Activated B cell treated with CpG ODN at 0.5 μM for 24 hours (primary cell): Measurements from ENCODE around the gene TF. TPM values are rescaled to one million over a fixed set of nuclear protein-coding genes. Genes with fewer than 3 reads are reported as not detected.

Experiments
- ATAC-seq: fragments of 200-7000 bp; cut with Tn5 transposase; one replicate; pipeline ENCODE4 v1.10.0; 2021; ENCODE audit warnings: low read depth, mild to moderate bottlenecking, moderate library complexity
- CTCF ChIA-PET: fragments of 350-600 bp; sonication (Branson Sonifier 250); formaldehyde crosslinking; loops from one replicate; lab custom pipeline; 2021; ENCODE audit warnings: antibody characterized with exemption; lab: Charles Lee
- POLR2A ChIA-PET: fragments of 350-600 bp; sonication (Branson Sonifier 250); formaldehyde crosslinking; loops from one replicate; lab custom pipeline; 2021; ENCODE audit warnings: antibody characterized with exemption; lab: Charles Lee
- DNase-seq: peaks from one replicate; pipeline ENCODE4 v3.0.0; 2022
- H3K27ac Mint-ChIP-seq: one replicate; pipeline ENCODE4 v1.8.0; 2020; ENCODE audit warnings: mixed read lengths
- H3K27me3 Mint-ChIP-seq: one replicate; pipeline ENCODE4 v1.8.0; 2021; ENCODE audit warnings: mixed read lengths
- H3K36me3 Mint-ChIP-seq: one replicate; pipeline ENCODE4 v1.8.0; 2021; ENCODE audit warnings: low read depth, mixed read lengths
- H3K4me1 Mint-ChIP-seq: one replicate; pipeline ENCODE4 v1.8.0; 2021; ENCODE audit warnings: mixed read lengths
- H3K4me3 Mint-ChIP-seq: one replicate; pipeline ENCODE4 v1.8.0; 2020; ENCODE audit warnings: mild to moderate bottlenecking, mixed read lengths
- H3K9me3 Mint-ChIP-seq: one replicate; pipeline ENCODE4 v1.8.0; 2020; ENCODE audit warnings: mixed read lengths
- intact Hi-C: fragments of 100-400 bp; cut with micrococcal nuclease; formaldehyde crosslinking; loops from one replicate; pipeline ENCODE4 v1.15.1; 2024
- total RNA-seq: library from RNA; stranded (reverse); gene quantifications from 2 replicates; pipeline ENCODE4 v1.2.3, GENCODE V29; 2022
- TF ChIP-seq, protein P1 (sequence below): fragments of 200-600 bp; IDR thresholded peaks from one replicate; pipeline ENCODE4 v1.8.0; 2022; ENCODE audit warnings: antibody characterized with exemption, mild to moderate bottlenecking

Gene TF
- total RNA-seq, 1 donor from 2014 or later = 0.29 TPM

- ChIA-PET CTCF (no interaction called here), POLR2A (no interaction called here)
- intact Hi-C loops = no loop called here
- Mint-ChIP-seq H3K36me3 (no peaks in the 10 kb centered on the region), H3K4me1 (no peaks in the 10 kb centered on the region), H3K4me3 (no peak overlapping the region), H3K9me3 (no peaks in the 10 kb centered on the region), H3K27me3 (peaks cover 22% of the 10 kb centered on the region), H3K27ac (no peak overlapping the region)
- TF ChIP-seq, protein P1, sequence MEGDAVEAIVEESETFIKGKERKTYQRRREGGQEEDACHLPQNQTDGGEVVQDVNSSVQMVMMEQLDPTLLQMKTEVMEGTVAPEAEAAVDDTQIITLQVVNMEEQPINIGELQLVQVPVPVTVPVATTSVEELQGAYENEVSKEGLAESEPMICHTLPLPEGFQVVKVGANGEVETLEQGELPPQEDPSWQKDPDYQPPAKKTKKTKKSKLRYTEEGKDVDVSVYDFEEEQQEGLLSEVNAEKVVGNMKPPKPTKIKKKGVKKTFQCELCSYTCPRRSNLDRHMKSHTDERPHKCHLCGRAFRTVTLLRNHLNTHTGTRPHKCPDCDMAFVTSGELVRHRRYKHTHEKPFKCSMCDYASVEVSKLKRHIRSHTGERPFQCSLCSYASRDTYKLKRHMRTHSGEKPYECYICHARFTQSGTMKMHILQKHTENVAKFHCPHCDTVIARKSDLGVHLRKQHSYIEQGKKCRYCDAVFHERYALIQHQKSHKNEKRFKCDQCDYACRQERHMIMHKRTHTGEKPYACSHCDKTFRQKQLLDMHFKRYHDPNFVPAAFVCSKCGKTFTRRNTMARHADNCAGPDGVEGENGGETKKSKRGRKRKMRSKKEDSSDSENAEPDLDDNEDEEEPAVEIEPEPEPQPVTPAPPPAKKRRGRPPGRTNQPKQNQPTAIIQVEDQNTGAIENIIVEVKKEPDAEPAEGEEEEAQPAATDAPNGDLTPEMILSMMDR = no peak
- ATAC-seq (no peak), DNase-seq (no peak)
Observed at GRCh38 chr3:133781570-133781969, 35.4 kb downstream of the TF start.

DNA sequence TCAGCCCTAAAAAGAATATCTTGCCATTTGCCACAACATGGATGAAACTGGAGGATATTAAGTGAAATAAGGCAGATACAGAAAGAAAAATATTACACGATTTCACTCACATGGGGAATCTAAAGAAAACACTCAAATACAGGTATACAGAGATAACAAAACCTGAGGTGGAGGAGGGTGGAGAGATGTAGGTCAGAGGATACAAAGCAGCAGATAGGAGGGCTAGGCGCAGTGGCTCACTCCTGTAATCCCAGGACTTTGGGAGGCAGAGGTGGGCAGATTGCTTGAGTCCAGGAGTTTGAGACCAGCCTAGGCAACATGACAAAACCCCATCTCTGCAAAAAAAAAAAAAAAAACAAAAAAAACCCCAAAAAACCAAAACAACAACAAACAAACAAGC is 36.3 kb downstream of the TF start:
- CTCF ChIA-PET = no interaction called here
- Mint-ChIP-seq H3K9me3 (no peaks in the 10 kb centered on the region), H3K4me1 (no peaks in the 10 kb centered on the region), H3K4me3 (no peak overlapping the region), H3K27ac (no peak overlapping the region), H3K27me3 (peaks cover 18% of the 10 kb centered on the region), H3K36me3 (no peaks in the 10 kb centered on the region)
- TF ChIP-seq, protein P1 = no peak
- intact Hi-C loops = no loop called here
- ATAC-seq (no peak), DNase-seq (no peak)
- POLR2A ChIA-PET = no interaction called here

GRCh38 chr3:133783762-133784161 is 37.6 kb downstream of the TF start:
- no peak for DNase-seq
- CTCF ChIA-PET = no interaction called here
- POLR2A ChIA-PET = no interaction called here

GRCh38 chr3:133788024-133788423 is 41.8 kb downstream of the TF start:
- Mint-ChIP-seq H3K27me3 (peaks cover 2% of the 10 kb centered on the region), H3K4me3 (no peak overlapping the region), H3K9me3 (peaks cover 6% of the 10 kb centered on the region), H3K36me3 (peaks cover 1% of the 10 kb centered on the region), H3K4me1 (no peaks in the 10 kb centered on the region), H3K27ac (no peak overlapping the region)
- intact Hi-C loops = no loop called here
- ATAC-seq (no peak), DNase-seq (no peak)
- ChIA-PET CTCF (no interaction called here), POLR2A (no interaction called here)
- TF ChIP-seq, protein P1 = no peak

More at GRCh38 chr3:133783762-133784161, 37.6 kb downstream of the TF start:
- TF ChIP-seq, protein P1 = no peak
- no peak for ATAC-seq
- intact Hi-C loops = no loop called here
- no peaks in the 10 kb centered on the region for H3K4me1 Mint-ChIP-seq
- H3K4me3 Mint-ChIP-seq = no peak overlapping the region
- no peaks in the 10 kb centered on the region for H3K36me3 Mint-ChIP-seq
- H3K27me3 Mint-ChIP-seq = peaks cover 17% of the 10 kb centered on the region
- H3K9me3 Mint-ChIP-seq = no peaks in the 10 kb centered on the region
- H3K27ac Mint-ChIP-seq = no peak overlapping the region

DNA sequence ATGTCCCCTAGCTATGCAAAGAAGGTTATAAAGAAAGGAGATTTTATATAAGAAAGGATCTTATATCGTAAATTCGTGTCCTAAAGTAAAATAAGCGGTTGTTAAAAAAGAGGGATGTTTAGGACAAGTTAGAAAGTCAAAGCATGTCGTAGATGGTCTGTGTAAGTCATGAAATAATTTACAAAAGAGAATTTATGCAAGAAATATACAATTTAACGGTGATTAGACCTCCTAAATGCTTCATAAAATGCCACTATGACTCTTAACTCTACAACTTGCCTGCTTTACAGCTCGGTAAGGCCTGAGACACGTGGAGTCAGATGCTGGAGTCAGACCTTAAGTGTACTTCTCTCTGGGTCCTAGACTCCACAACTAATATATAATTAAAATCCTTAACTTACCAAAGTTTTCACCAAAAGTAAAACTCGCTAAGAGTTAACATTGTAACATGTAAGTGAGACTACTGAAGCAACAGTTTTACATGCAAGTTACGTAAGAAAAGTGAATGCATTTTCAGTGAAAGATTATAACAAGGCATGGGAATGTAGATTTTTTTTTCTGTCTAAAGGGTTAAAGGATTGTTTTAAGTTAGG is 46.1 kb downstream of the TF start:
- POLR2A ChIA-PET = no interaction called here

More for the DNA sequence above, 46.1 kb downstream of the TF start:
- TF ChIP-seq, protein P1 = no peak
- H3K27ac Mint-ChIP-seq = no peak overlapping the region
- peaks cover 6% of the 10 kb centered on the region for H3K27me3 Mint-ChIP-seq
- H3K4me3 Mint-ChIP-seq = no peak overlapping the region
- intact Hi-C loops = no loop called here
- no peak for DNase-seq
- peaks cover 7% of the 10 kb centered on the region for H3K9me3 Mint-ChIP-seq
- peaks cover 1% of the 10 kb centered on the region for H3K36me3 Mint-ChIP-seq
- H3K4me1 Mint-ChIP-seq = no peaks in the 10 kb centered on the region
- ATAC-seq = no peak
- CTCF ChIA-PET = no interaction called here
